SK-N-MC (cell line): ENCODE data around the gene ADTRP.

Experiments
- EZH2 ChIP-seq: fragments of 200-600 bp; sonication (generic); IDR thresholded peaks from one replicate; pipeline ENCODE4 v1.6.1; 2017; ENCODE audit warnings: antibody characterized with exemption
- FOXP2 ChIP-seq: optimal IDR thresholded peaks from 2 replicates; pipeline ENCODE3; 2011; ENCODE audit warnings: mild to moderate bottlenecking, moderate library complexity; ENCODE audit not compliant: insufficient read depth; ENCODE audit errors: extremely low read length, control extremely low read depth
- POLR2AphosphoS5 ChIP-seq: IDR thresholded peaks from 2 replicates; pipeline ENCODE4 v1.6.1; 2012; ENCODE audit warnings: mild to moderate bottlenecking, low read depth, low read length, borderline replicate concordance

GRCh38 chr6:11748591-11749210, 29.9 kb downstream of the ADTRP start:
- TF ChIP-seq FOXP2 (no peak), EZH2 (no peak), POLR2AphosphoS5 (no peak)
